CD4-positive, alpha-beta T cell (primary cell): ENCODE results near the gene SESN1. TPM values are rescaled to one million over a fixed set of nuclear protein-coding genes. Genes with fewer than 3 reads are reported as not detected.
"Not testable (repeated sequence)": the region's sequence is repeated elsewhere in the genome, so short reads cannot be mapped to it uniquely, and the experiment has no call there.

Source experiments
- ATAC-seq: fragments of 200-7000 bp; cut with Tn5 transposase; one replicate; pipeline ENCODE4 v1.10.0; 2022; ENCODE audit warnings: mild to moderate bottlenecking; ENCODE audit not compliant: poor library complexity
- CTCF ChIA-PET: fragments of 350-600 bp; sonication (Branson Sonifier 250); formaldehyde crosslinking; loops from one replicate; lab custom pipeline; 2021; ENCODE audit warnings: antibody characterized with exemption, inconsistent platforms; lab: Charles Lee
- POLR2A ChIA-PET: fragments of 350-600 bp; sonication (Branson Sonifier 250); formaldehyde crosslinking; loops from one replicate; lab custom pipeline; 2021; ENCODE audit warnings: antibody characterized with exemption, inconsistent platforms; lab: Charles Lee
- DNase-seq, 14 experiments: peaks; one replicate each; pipeline ENCODE4 v3.0.0-alpha.2; 2013 to 2020; ENCODE audit warnings: mixed read lengths in 2 of 14
- H3K27ac ChIP-seq, 2 donors: one replicate each; pipeline versions ENCODE4 v1.5.1 to v1.7.0; 2013; ENCODE audit warnings: low read length in 2 of 2, low read depth in 1 of 2, mild to moderate bottlenecking in 1 of 2
- H3K27me3 ChIP-seq, 2 experiments: 1 replicate in 1 of 2; 2 replicates in 1 of 2; pipeline versions ENCODE4 v1.6.1 to v1.7.0; 2013; ENCODE audit warnings: low read length in 2 of 2, control low read depth in 1 of 2, mild to moderate bottlenecking in 1 of 2, moderate library complexity in 1 of 2; ENCODE audit not compliant: insufficient read depth in 2 of 2, control insufficient read depth in 1 of 2
- H3K36me3 ChIP-seq: one replicate; pipeline ENCODE4 v1.6.1; 2013; ENCODE audit warnings: low read length, control low read depth; ENCODE audit not compliant: insufficient read depth
- H3K4me1 ChIP-seq: one replicate; pipeline ENCODE4 v1.6.1; 2013; ENCODE audit warnings: low read length, control low read depth; ENCODE audit not compliant: insufficient read depth
- H3K4me3 ChIP-seq: one replicate; pipeline ENCODE4 v1.5.1; 2013; ENCODE audit warnings: mild to moderate bottlenecking, low read length, moderate library complexity
- H3K9me3 ChIP-seq, 2 experiments: 1 replicate in 1 of 2; 2 replicates in 1 of 2; pipeline versions ENCODE4 v1.6.1 to v1.7.0; 2013; ENCODE audit warnings: low read length in 2 of 2, mild to moderate bottlenecking in 2 of 2, control low read depth in 1 of 2, moderate library complexity in 1 of 2; ENCODE audit not compliant: control insufficient read depth in 1 of 2, insufficient read depth in 1 of 2
- H3K27ac Mint-ChIP-seq: one replicate; pipeline ENCODE4 v1.8.0; 2020; ENCODE audit warnings: mixed read lengths
- H3K27me3 Mint-ChIP-seq: one replicate; pipeline ENCODE4 v1.8.0; 2021; ENCODE audit warnings: mixed read lengths
- H3K36me3 Mint-ChIP-seq: one replicate; pipeline ENCODE4 v1.8.0; 2021; ENCODE audit warnings: low read depth, mixed read lengths
- H3K4me1 Mint-ChIP-seq: one replicate; pipeline ENCODE4 v1.8.0; 2021; ENCODE audit warnings: low read depth, mixed read lengths
- H3K4me3 Mint-ChIP-seq: one replicate; pipeline ENCODE4 v1.8.0; 2020; ENCODE audit warnings: mild to moderate bottlenecking, mixed read lengths
- H3K9me3 Mint-ChIP-seq: one replicate; pipeline ENCODE4 v1.8.0; 2020; ENCODE audit warnings: mixed read lengths
- CTCF ChIP-seq: fragments of 200-600 bp; IDR thresholded peaks from one replicate; pipeline ENCODE4 v1.8.0; 2022; ENCODE audit warnings: antibody characterized with exemption, mild to moderate bottlenecking
- intact Hi-C, 2 experiments: fragments of 100-400 bp; cut with DNase I in 1 of 2; cut with micrococcal nuclease in 1 of 2; formaldehyde crosslinking; loops; one replicate each; pipeline versions ENCODE4 v1.15.1 to v1.9.0; 2023 to 2025; cut with DNase I, micrococcal nuclease
- total RNA-seq, 174 experiments: library from RNA in 2 of 174; stranded (reverse) in 2 of 174; gene quantifications; one replicate each; pipeline ENCODE4 v1.2.3 and lab custom pipeline; 2021 to 2026

SESN1 gene
- total RNA-seq, 2 experiments from 2014 or later: 95.9 to 98.3 TPM

DNA sequence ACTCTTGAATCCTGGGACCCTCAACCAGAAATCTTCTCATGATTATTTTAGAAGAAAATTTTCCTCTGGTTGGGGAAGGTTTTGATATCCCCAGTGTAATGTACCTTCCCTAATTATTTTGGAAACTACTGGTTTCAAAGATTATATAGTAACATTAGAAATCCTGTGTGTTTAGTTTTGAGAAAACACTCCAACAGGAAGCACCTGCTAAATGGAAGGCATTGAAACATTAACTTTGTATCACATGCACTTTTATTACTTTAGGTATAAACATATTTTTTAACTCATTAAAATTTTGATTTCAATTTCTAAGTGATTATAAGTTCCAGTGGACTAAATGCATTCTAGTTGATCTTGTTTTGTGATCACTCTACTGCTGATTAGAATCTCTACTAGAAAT lies 109.3 kb downstream of the SESN1 start:
- Mint-ChIP-seq H3K27me3 (no peaks in the 10 kb centered on the region), H3K4me3 (no peak overlapping the region), H3K36me3 (peaks cover 95% of the 10 kb centered on the region), H3K27ac (no peak overlapping the region), H3K4me1 (no peaks in the 10 kb centered on the region), H3K9me3 (peaks cover 13% of the 10 kb centered on the region)
- CTCF ChIA-PET: no interaction called here
- Histone ChIP-seq H3K27me3 (no peaks in the 10 kb centered on the region), H3K4me3 (no peak overlapping the region), H3K27ac (no peak overlapping the region), H3K9me3 (peaks cover 0 to 3% of the 10 kb centered on the region in 2 experiments), H3K4me1 (no peaks in the 10 kb centered on the region), H3K36me3 (peaks cover 51% of the 10 kb centered on the region)
- intact Hi-C loops: loop anchor here in 1 of 2 experiments (5.0 kb wide), 1 partner anchor 48 kb away; no protein-coding TSS in a partner anchor
- DNase-seq (no peak), ATAC-seq (no peak)
- POLR2A ChIA-PET: no interaction called here
- TF ChIP-seq CTCF: no peak

DNA sequence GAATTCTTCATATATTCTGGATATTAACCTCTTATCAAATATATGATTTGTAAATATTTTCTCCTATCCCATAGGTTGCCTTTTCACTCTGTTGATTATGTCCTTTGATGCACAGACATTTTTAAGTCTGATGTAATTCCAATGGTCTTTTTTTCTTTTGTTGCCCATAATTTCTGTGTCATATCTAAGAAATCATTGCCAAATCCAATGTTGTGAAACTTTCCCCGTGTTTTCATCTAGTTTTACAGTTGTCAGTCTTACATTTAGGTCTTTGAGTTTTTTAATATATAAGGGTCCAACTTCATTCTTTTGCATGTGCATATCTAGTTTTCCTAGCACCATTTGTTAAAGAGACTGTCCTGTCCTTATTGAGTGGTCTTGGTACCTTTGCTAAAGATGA lies 111.5 kb downstream of the SESN1 start:
- no peaks in the 10 kb centered on the region for H3K27me3 ChIP-seq
- ATAC-seq: no peak
- Mint-ChIP-seq H3K27ac (no peak overlapping the region), H3K36me3 (peaks cover 95% of the 10 kb centered on the region), H3K4me3 (no peak overlapping the region), H3K9me3 (peaks cover 18% of the 10 kb centered on the region), H3K27me3 (no peaks in the 10 kb centered on the region), H3K4me1 (no peaks in the 10 kb centered on the region)
- H3K36me3 ChIP-seq: peaks cover 32% of the 10 kb centered on the region
- CTCF ChIA-PET: interaction anchor here (0.7 kb wide), 1 partner anchor 34 kb away, joined by 3 read pairs; no protein-coding TSS in a partner anchor
- no peak overlapping the region for H3K4me3 ChIP-seq
- intact Hi-C loops: no loop called here
- H3K9me3 ChIP-seq: peaks cover 5 to 7% of the 10 kb centered on the region in 2 experiments
- H3K4me1 ChIP-seq: no peaks in the 10 kb centered on the region
- no peak for TF ChIP-seq CTCF
- POLR2A ChIA-PET: no interaction called here
- no peak overlapping the region for H3K27ac ChIP-seq
- DNase-seq: no peak

DNA sequence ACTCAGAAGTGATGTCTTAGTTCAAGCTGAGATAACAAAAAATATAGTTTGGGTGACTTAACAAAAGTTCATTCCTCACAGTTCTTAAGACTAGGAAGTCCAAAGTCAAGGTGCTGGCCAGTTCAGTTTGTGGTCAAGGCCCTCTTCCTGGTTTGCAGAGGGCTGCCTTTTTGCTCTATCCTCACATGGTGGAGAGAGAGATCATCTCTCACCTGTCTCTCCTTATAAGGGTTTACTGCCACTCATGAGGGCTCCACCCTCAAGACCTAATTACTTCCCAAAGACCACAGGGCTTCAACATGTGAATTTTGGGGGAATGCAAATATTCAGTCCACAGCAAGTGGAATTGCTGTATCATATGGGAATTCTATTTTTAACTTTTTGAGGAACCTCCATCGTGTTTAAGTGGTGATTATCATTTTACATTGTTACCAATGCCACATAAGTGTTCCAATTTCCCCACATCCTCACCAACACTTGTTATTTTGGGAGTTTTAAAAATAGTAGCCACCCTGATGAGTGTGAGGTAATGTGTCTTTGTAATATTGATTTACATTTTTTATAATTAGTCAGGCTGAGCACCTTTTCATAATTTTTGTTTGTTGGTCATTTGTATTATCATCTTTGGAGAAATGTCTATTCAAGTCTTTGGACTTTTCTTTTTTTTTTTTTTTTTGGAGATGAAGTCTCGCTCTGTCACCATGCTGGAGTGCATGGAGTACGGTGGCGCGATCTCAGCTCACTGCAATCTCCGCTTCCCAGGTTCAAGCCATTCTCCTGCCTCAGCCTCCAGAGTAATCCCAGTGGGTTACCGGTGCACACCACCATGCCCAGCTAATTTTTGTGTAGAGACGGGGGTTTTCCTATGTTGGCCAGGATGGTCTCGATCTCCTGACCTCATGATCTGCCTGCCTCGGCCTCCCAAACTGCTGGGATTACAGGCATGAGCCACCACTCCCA lies 112.2 kb downstream of the SESN1 start:
- peaks cover 25% of the 10 kb centered on the region for H3K36me3 ChIP-seq
- H3K4me3 ChIP-seq: no peak overlapping the region
- ChIA-PET POLR2A (no interaction called here), CTCF (interaction anchor here (0.7 kb wide), 1 partner anchor 34 kb away, joined by 3 read pairs; no protein-coding TSS in a partner anchor)
- no peak overlapping the region for H3K27ac Mint-ChIP-seq
- H3K9me3 Mint-ChIP-seq: peaks cover 18% of the 10 kb centered on the region
- H3K27ac ChIP-seq: no peak overlapping the region
- intact Hi-C loops: no loop called here
- H3K27me3 ChIP-seq: no peaks in the 10 kb centered on the region
- H3K27me3 Mint-ChIP-seq: no peaks in the 10 kb centered on the region
- H3K4me1 Mint-ChIP-seq: no peaks in the 10 kb centered on the region
- no peak for TF ChIP-seq CTCF
- DNase-seq (no peak), ATAC-seq (no peak)
- peaks cover 5 to 7% of the 10 kb centered on the region in 2 experiments for H3K9me3 ChIP-seq
- H3K4me3 Mint-ChIP-seq: no peak overlapping the region
- peaks cover 95% of the 10 kb centered on the region for H3K36me3 Mint-ChIP-seq
- H3K4me1 ChIP-seq: no peaks in the 10 kb centered on the region

DNA sequence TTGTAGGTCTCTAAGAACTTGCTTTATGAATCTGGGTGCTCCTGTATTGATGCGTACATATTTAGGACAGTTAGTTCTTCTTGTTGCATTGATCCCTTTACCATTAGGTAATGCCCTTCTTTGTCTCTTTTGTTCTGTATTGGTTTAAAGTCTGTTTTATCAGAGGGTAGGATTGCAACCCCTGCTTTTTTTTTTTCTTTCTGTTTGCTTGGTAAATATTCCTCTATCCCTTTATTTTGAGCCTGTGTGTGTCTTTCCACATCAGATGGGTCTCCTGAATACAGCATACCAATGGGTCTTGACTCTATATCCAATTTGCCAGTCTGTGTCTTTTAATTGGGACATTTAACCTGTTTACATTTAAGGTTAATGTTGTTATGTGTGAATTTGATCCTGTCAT lies 116.0 kb downstream of the SESN1 start:
- DNase-seq, H3K4me1 ChIP-seq, H3K27ac ChIP-seq, H3K36me3 ChIP-seq, intact Hi-C loops, H3K4me3 ChIP-seq, H3K27me3 ChIP-seq, H3K27ac Mint-ChIP-seq, H3K4me1 Mint-ChIP-seq, CTCF ChIA-PET, H3K4me3 Mint-ChIP-seq, POLR2A ChIA-PET, H3K27me3 Mint-ChIP-seq, ATAC-seq, H3K9me3 ChIP-seq: not testable (repeated sequence)
- Mint-ChIP-seq H3K9me3 (peaks cover 21% of the 10 kb centered on the region), H3K36me3 (peaks cover 71% of the 10 kb centered on the region)
